Lower lobe of right lung (tissue), 2 donors: ENCODE measurements around the gene ICAM2. TPM values are rescaled to one million over a fixed set of nuclear protein-coding genes. Genes with fewer than 3 reads are reported as not detected.

ENCODE experiments used
- ATAC-seq, 2 donors: fragments of 200-7000 bp; cut with Tn5 transposase; one replicate each; pipeline ENCODE4 v1.9.1; 2020 to 2022; ENCODE audit warnings: mild to moderate bottlenecking in 2 of 2, moderate library complexity in 2 of 2
- DNase-seq: peaks from one replicate; pipeline ENCODE4 v3.0.0-alpha.2; 2020
- H3K27ac ChIP-seq: fragments of 200-600 bp; one replicate; pipeline ENCODE4 v1.8.0; 2022
- H3K27me3 ChIP-seq: fragments of 200-600 bp; one replicate; pipeline ENCODE4 v1.8.0; 2022; ENCODE audit warnings: low read depth
- H3K36me3 ChIP-seq: fragments of 200-600 bp; one replicate; pipeline ENCODE4 v1.8.0; 2022; ENCODE audit warnings: mild to moderate bottlenecking
- H3K4me1 ChIP-seq: fragments of 200-600 bp; one replicate; pipeline ENCODE4 v1.8.0; 2022
- H3K4me3 ChIP-seq: fragments of 200-600 bp; one replicate; pipeline ENCODE4 v1.8.0; 2022; ENCODE audit warnings: mild to moderate bottlenecking
- H3K9me3 ChIP-seq: fragments of 200-600 bp; one replicate; pipeline ENCODE4 v1.8.0; 2022
- intact Hi-C: fragments of 100-400 bp; cut with DNase I; formaldehyde crosslinking; loops from one replicate; pipeline ENCODE4 v1.11.0; 2022
- total RNA-seq: library from RNA; stranded (reverse); fragmentation: NEBNext Ultra II Directional; extraction: Animal tissue kit (Norgen Biotek cat#: 25700); gene quantifications from one replicate; pipeline ENCODE4 v1.2.1, GENCODE V29; 2021
- TF ChIP-seq, protein P1 (sequence below): fragments of 200-600 bp; IDR thresholded peaks from one replicate; pipeline ENCODE4 v1.8.0; 2022; ENCODE audit warnings: antibody characterized with exemption, mild to moderate bottlenecking
- donor health status: DM: no; HTN: yes; CAD: no; lungs with severe emphysema.

Gene ICAM2
- total RNA-seq, 1 donor from 2014 or later = 69.2 TPM

DNA sequence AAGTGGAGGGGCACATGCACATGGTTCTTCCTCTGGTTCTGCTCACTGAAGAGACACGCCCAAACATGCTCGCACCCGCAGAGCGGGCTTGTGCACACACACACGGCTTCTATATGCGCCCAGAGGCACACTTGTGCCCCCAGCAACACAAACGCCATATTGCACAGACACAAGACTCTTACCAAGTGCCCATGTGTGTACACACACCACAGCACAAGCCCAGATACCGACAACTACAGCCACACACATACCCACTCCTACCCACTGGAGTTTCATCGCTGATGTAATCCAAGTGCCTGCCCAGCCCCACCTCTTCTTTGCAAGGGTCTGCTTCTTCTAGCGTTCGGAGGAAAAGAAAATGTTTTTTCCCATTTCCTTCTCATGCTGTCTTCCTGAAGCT is 28.8 kb downstream of the ICAM2 start:
- TF ChIP-seq, protein P1, sequence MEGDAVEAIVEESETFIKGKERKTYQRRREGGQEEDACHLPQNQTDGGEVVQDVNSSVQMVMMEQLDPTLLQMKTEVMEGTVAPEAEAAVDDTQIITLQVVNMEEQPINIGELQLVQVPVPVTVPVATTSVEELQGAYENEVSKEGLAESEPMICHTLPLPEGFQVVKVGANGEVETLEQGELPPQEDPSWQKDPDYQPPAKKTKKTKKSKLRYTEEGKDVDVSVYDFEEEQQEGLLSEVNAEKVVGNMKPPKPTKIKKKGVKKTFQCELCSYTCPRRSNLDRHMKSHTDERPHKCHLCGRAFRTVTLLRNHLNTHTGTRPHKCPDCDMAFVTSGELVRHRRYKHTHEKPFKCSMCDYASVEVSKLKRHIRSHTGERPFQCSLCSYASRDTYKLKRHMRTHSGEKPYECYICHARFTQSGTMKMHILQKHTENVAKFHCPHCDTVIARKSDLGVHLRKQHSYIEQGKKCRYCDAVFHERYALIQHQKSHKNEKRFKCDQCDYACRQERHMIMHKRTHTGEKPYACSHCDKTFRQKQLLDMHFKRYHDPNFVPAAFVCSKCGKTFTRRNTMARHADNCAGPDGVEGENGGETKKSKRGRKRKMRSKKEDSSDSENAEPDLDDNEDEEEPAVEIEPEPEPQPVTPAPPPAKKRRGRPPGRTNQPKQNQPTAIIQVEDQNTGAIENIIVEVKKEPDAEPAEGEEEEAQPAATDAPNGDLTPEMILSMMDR = no peak
- intact Hi-C loops = no loop called here
- no peak for ATAC-seq
- peaks cover 6% of the 10 kb centered on the region for H3K27me3 ChIP-seq
- peaks cover 23% of the 10 kb centered on the region for H3K4me1 ChIP-seq
- no peak overlapping the region for H3K4me3 ChIP-seq
- DNase-seq = peak; percentile 28
- H3K27ac ChIP-seq = no peak overlapping the region
- no peaks in the 10 kb centered on the region for H3K36me3 ChIP-seq
- H3K9me3 ChIP-seq = no peaks in the 10 kb centered on the region

GRCh38 chr17:63989622-63990345 is 30.6 kb downstream of the ICAM2 start:
- Histone ChIP-seq H3K9me3 (no peaks in the 10 kb centered on the region), H3K4me1 (peaks cover 36% of the 10 kb centered on the region), H3K36me3 (no peaks in the 10 kb centered on the region), H3K4me3 (no peak overlapping the region), H3K27ac (no peak overlapping the region), H3K27me3 (peaks cover 6% of the 10 kb centered on the region)
- DNase-seq (peak; percentile 22), ATAC-seq (peak in 1 of 2 donors; percentile 4)
- intact Hi-C loops = no loop called here
- TF ChIP-seq, protein P1 = no peak

DNA sequence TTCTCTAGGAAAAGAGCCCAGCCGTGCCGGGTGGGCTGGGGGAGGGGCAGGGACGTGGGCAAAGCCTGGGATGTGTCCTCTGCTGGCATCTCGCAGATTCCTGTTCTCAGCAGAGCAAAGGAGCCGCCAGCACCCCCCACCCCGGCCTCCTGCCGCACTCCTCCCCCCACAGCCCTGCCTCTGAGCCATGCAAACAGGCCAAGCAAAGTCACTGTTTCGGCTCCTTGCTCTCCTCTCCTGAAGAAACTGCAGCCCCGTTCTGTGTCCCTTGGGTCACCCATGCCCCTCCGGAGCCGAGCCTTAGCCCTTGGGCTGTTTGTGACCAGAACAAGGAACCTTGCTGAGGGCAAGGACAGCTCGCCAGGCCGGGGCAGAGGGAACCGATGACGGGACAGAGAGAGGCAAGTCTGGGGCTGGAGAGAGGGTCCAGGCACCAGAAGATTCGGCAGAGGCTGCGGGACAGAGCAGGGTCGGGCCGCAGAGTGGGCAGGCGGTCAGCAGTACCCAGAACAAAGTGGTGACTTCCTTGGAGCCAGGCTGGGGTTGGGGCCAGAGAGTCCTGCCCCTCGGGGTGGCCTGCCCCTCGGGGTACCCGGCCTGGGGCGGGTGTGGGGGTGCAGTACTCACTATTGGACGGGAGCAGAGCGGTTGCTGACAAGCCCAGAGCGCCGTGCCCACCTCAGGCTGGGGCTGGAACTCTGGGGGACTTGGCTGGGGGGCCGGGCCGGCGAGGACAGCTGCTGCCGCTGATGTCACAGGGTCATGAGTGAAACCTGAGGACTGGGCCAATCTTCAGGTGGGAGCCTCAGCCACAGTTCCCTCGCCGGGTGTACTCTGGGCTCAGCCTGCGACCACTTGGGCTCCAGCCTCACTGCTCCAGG is 31.5 kb downstream of the ICAM2 start:
- TF ChIP-seq, protein P1 = no peak
- Histone ChIP-seq H3K27me3 (peaks cover 6% of the 10 kb centered on the region), H3K36me3 (no peaks in the 10 kb centered on the region), H3K4me3 (no peak overlapping the region), H3K4me1 (peaks cover 44% of the 10 kb centered on the region), H3K9me3 (no peaks in the 10 kb centered on the region), H3K27ac (no peak overlapping the region)
- DNase-seq = peak; percentile 45
- ATAC-seq = no peak
- intact Hi-C loops = no loop called here

DNA sequence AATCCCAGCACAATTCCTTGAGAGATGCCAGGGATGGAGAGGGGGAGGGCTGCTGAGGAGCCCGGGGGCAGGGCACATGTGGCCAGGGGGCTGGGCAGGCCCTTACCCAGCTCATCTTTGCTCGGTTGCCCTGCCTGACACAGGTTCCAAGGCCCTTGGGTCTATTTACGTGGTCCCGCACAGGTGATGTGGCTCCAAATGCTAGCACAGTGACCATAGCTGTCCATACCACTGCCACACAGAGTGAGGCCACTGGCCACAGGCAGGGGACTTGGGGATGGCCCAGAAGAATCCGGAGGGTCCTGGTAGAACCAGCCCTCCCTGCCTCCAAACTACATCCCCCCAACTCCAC is 32.3 kb downstream of the ICAM2 start:
- Histone ChIP-seq H3K4me3 (no peak overlapping the region), H3K9me3 (no peaks in the 10 kb centered on the region), H3K4me1 (peaks cover 53% of the 10 kb centered on the region), H3K36me3 (no peaks in the 10 kb centered on the region), H3K27ac (no peak overlapping the region), H3K27me3 (peaks cover 6% of the 10 kb centered on the region)
- DNase-seq (no peak), ATAC-seq (no peak)
- intact Hi-C loops = no loop called here
- TF ChIP-seq, protein P1 = no peak

DNA sequence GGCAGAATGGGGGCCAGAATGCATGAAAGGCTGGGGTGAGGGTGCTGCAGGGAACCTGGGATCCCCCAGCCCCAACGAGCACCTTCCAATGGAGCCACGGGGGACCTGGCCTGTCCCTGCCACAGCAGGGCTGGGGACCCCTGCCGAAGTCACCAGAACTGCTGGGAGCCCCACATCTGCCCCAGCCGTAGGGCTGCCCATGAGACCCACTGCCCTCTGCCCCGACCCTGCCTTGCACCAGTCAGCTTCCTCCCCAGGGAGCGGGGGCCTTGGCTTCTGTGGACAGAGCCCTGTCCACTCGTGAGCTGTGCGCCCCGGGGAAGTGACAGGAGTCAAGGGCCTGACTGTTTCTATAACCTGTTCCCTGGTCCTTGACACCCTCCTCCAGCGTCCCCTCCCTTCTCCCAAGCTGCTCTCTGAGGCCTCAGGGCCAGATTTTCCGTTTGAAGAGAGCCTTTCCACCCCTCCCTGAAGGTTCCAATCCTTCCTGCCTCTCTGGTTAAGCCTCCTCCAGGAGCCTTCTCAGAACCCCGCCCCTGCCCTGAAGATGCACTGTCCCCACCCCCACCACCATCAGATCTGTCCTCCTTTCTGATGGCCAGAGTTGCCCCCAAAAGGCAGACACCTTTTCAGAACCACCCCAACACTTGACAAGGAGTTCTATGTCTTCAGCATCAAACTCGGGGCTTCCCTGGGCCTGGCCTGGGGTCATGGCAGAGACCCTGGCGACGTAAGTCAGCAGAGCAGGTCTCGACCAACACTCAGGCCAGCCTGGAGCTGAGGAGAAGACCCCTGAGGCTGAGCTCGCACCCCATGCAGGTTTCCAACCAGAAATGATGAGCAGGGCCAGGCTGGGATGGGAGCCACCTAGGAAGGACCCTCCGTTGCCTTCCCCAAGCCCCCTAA is 33.0 kb downstream of the ICAM2 start:
- Histone ChIP-seq H3K27me3 (peaks cover 6% of the 10 kb centered on the region), H3K4me1 (peaks cover 58% of the 10 kb centered on the region), H3K36me3 (no peaks in the 10 kb centered on the region), H3K4me3 (no peak overlapping the region), H3K9me3 (no peaks in the 10 kb centered on the region), H3K27ac (no peak overlapping the region)
- TF ChIP-seq, protein P1 = no peak
- no peak for ATAC-seq
- no peak for DNase-seq
- intact Hi-C loops = no loop called here
